ENCODE data around the gene SMIM45.
A peak's percentile ranks its signal among the peaks of the same experiment; 100 is the strongest.

Gene SMIM45

GRCh38 chr22:41949297-41949965, 2.5 kb upstream of the SMIM45 start:
- peaks cover 0 to 20% (median 15%) of the 10 kb centered on the region in 5 donors for H3K4me1 ChIP-seq (ENCODE audit: control insufficient read depth in 5 of 5, insufficient read depth in 5 of 5, low read length in 5 of 5)
- H3K27me3 ChIP-seq (ENCODE audit: control insufficient read depth in 5 of 5, insufficient read depth in 4 of 5, low read length in 5 of 5): peaks cover 3 to 16% (median 8%) of the 10 kb centered on the region in 5 donors
- no peaks in the 10 kb centered on the region for H3K36me3 ChIP-seq (ENCODE audit: control insufficient read depth in 5 of 5, insufficient read depth in 5 of 5, low read length in 5 of 5)
- H3K9ac ChIP-seq (ENCODE audit: low read length in 5 of 5): no peak overlapping the region
- no peak overlapping the region for H3K4me3 ChIP-seq (ENCODE audit: low read depth in 1 of 5, low read length in 5 of 5)
- no peaks in the 10 kb centered on the region for H3K9me3 ChIP-seq (ENCODE audit: control insufficient read depth in 5 of 5, low read length in 5 of 5)
- no peak overlapping the region for H3K27ac ChIP-seq (ENCODE audit: low read depth, low read length)

GRCh38 chr22:41952713-41953112, 763 bp downstream of the SMIM45 start:
- Histone ChIP-seq H3K4me3 (ENCODE audit: low read depth in 1 of 5, low read length in 5 of 5) (no peak overlapping the region), H3K36me3 (ENCODE audit: control insufficient read depth in 5 of 5, insufficient read depth in 5 of 5, low read length in 5 of 5) (no peaks in the 10 kb centered on the region), H3K9me3 (ENCODE audit: control insufficient read depth in 5 of 5, low read length in 5 of 5) (no peaks in the 10 kb centered on the region), H3K27me3 (ENCODE audit: control insufficient read depth in 5 of 5, insufficient read depth in 4 of 5, low read length in 5 of 5) (peaks cover 3 to 13% (median 5%) of the 10 kb centered on the region in 5 donors), H3K4me1 (ENCODE audit: control insufficient read depth in 5 of 5, insufficient read depth in 5 of 5, low read length in 5 of 5) (peaks cover 0 to 4% (median 3%) of the 10 kb centered on the region in 5 donors), H3K9ac (ENCODE audit: low read length in 5 of 5) (no peak overlapping the region), H3K27ac (ENCODE audit: low read depth, low read length) (no peak overlapping the region)

DNA sequence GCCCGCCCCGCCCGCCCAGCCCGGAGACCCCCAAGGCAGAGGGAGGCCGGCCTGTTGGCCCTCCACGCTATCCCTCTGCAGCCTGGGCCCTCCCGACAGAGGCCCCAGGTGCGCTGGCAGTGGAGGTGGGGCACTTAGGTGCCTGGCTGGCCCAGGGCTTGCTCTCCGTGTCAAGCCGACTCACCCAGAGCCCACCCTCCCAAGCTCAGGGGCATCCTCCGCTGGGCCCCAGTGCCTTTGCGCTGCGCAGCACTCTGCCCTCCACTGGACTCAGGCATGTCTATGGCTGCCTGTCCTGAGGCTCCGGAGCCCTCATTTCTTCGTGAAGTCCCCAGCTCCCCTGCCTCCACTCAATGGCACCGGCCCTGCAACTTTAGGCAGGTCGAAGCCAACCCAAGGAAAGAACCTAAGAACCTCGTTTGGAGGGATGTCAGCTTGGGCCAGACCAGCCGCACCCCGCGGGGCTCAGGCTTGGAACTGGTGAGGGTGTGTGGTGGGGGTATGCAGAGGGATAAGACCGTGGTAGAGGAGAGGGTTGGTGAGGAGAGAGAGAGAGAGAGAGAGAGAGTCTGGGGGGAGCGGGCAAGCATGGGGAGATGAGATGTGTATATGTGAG, 6.1 kb downstream of the SMIM45 start:
- peak overlapping the region in 1 of 5 donors; percentile 18 for H3K4me3 ChIP-seq (ENCODE audit: low read depth in 1 of 5, low read length in 5 of 5)
- no peak overlapping the region for H3K9ac ChIP-seq (ENCODE audit: low read length in 5 of 5)
- H3K27ac ChIP-seq (ENCODE audit: low read depth, low read length): no peak overlapping the region
- no peaks in the 10 kb centered on the region for H3K36me3 ChIP-seq (ENCODE audit: control insufficient read depth in 5 of 5, insufficient read depth in 5 of 5, low read length in 5 of 5)
- peaks cover 0 to 14% (median 7%) of the 10 kb centered on the region in 5 donors for H3K4me1 ChIP-seq (ENCODE audit: control insufficient read depth in 5 of 5, insufficient read depth in 5 of 5, low read length in 5 of 5)
- H3K27me3 ChIP-seq (ENCODE audit: control insufficient read depth in 5 of 5, insufficient read depth in 4 of 5, low read length in 5 of 5): peaks cover 0 to under 1% (median 0%) of the 10 kb centered on the region in 5 donors
- no peaks in the 10 kb centered on the region for H3K9me3 ChIP-seq (ENCODE audit: control insufficient read depth in 5 of 5, low read length in 5 of 5)

GRCh38 chr22:41963453-41964111, 11.6 kb downstream of the SMIM45 start:
- Histone ChIP-seq H3K4me1 (ENCODE audit: control insufficient read depth in 5 of 5, insufficient read depth in 5 of 5, low read length in 5 of 5) (peaks cover 0 to 16% (median 14%) of the 10 kb centered on the region in 5 donors), H3K27me3 (ENCODE audit: control insufficient read depth in 5 of 5, insufficient read depth in 4 of 5, low read length in 5 of 5) (peaks cover 0 to 2% (median 0%) of the 10 kb centered on the region in 5 donors), H3K36me3 (ENCODE audit: control insufficient read depth in 5 of 5, insufficient read depth in 5 of 5, low read length in 5 of 5) (no peaks in the 10 kb centered on the region), H3K9me3 (ENCODE audit: control insufficient read depth in 5 of 5, low read length in 5 of 5) (no peaks in the 10 kb centered on the region), H3K27ac (ENCODE audit: low read depth, low read length) (no peak overlapping the region), H3K9ac (ENCODE audit: low read length in 5 of 5) (no peak overlapping the region), H3K4me3 (ENCODE audit: low read depth in 1 of 5, low read length in 5 of 5) (no peak overlapping the region)

DNA sequence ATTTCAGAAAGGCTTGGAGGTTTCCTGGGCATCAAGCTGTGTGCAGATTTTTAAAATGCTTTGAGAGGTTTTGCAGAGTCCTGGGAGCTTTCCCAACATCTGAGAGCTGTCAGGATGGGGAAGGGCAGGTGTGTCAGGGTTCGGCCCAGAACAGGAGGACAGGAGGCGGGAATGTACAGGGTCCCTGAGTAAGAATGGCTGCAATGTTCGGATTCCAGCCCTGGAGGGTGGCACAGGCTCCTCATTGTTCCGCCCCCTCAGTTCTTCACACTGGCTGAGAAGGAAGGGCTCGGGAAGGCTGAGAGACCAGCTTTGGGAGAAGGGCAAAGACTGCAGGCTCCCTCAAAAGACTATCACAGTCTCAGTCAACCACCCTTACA, 12.2 kb downstream of the SMIM45 start:
- Histone ChIP-seq H3K9me3 (ENCODE audit: control insufficient read depth in 5 of 5, low read length in 5 of 5) (no peaks in the 10 kb centered on the region), H3K9ac (ENCODE audit: low read length in 5 of 5) (no peak overlapping the region), H3K4me1 (ENCODE audit: control insufficient read depth in 5 of 5, insufficient read depth in 5 of 5, low read length in 5 of 5) (peaks cover 0 to 16% (median 14%) of the 10 kb centered on the region in 5 donors), H3K27me3 (ENCODE audit: control insufficient read depth in 5 of 5, insufficient read depth in 4 of 5, low read length in 5 of 5) (peaks cover 0 to 4% (median 0%) of the 10 kb centered on the region in 5 donors), H3K36me3 (ENCODE audit: control insufficient read depth in 5 of 5, insufficient read depth in 5 of 5, low read length in 5 of 5) (no peaks in the 10 kb centered on the region), H3K27ac (ENCODE audit: low read depth, low read length) (no peak overlapping the region), H3K4me3 (ENCODE audit: low read depth in 1 of 5, low read length in 5 of 5) (no peak overlapping the region)

- Histone ChIP-seq H3K27ac (ENCODE audit: low read depth, low read length) (no peak overlapping the region), H3K27me3 (ENCODE audit: control insufficient read depth in 5 of 5, insufficient read depth in 4 of 5, low read length in 5 of 5) (peaks cover 0 to 15% (median 11%) of the 10 kb centered on the region in 5 donors), H3K9me3 (ENCODE audit: control insufficient read depth in 5 of 5, low read length in 5 of 5) (no peaks in the 10 kb centered on the region), H3K9ac (ENCODE audit: low read length in 5 of 5) (no peak overlapping the region), H3K36me3 (ENCODE audit: control insufficient read depth in 5 of 5, insufficient read depth in 5 of 5, low read length in 5 of 5) (no peaks in the 10 kb centered on the region), H3K4me1 (ENCODE audit: control insufficient read depth in 5 of 5, insufficient read depth in 5 of 5, low read length in 5 of 5) (peaks cover 0 to 10% (median 10%) of the 10 kb centered on the region in 5 donors), H3K4me3 (ENCODE audit: low read depth in 1 of 5, low read length in 5 of 5) (no peak overlapping the region)
Measured at GRCh38 chr22:41966225-41966606, 14.3 kb downstream of the SMIM45 start.

DNA sequence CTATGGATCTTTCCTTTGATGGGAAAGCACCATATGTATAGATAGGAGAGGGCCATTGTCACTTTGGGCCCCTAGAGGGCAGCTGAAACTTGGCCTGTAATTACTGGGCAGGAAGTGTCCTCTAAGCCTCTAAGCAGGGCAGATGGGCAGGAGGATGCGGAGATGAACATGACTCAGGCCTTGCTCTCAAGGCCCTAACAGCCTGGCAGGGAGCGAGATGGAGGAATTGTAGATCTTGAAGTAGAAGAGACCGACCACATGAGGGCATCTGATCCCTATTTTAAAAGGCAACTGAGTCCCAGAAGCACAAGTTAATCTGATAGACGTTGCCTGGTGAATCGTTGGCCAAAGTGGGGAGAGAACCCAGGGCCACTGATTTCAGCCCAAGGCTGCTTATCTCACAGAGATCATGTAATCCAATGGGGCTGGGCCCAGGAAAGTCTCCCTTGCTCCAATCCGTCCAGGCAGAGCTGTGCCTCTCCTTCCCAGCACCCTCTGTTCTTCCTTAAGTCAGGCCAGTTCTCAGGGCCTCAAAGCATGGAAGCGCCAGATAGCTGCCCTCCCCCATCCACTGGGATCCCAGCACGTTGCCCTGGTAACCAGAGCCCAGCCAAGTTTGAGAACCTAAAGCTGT, 14.8 kb downstream of the SMIM45 start:
- Histone ChIP-seq H3K4me3 (ENCODE audit: low read depth in 1 of 5, low read length in 5 of 5) (no peak overlapping the region), H3K27ac (ENCODE audit: low read depth, low read length) (no peak overlapping the region), H3K9ac (ENCODE audit: low read length in 5 of 5) (no peak overlapping the region), H3K27me3 (ENCODE audit: control insufficient read depth in 5 of 5, insufficient read depth in 4 of 5, low read length in 5 of 5) (peaks cover 0 to 20% (median 16%) of the 10 kb centered on the region in 5 donors), H3K36me3 (ENCODE audit: control insufficient read depth in 5 of 5, insufficient read depth in 5 of 5, low read length in 5 of 5) (no peaks in the 10 kb centered on the region), H3K4me1 (ENCODE audit: control insufficient read depth in 5 of 5, insufficient read depth in 5 of 5, low read length in 5 of 5) (peaks cover 0 to 10% (median 10%) of the 10 kb centered on the region in 5 donors), H3K9me3 (ENCODE audit: control insufficient read depth in 5 of 5, low read length in 5 of 5) (no peaks in the 10 kb centered on the region)

- Histone ChIP-seq H3K4me3 (ENCODE audit: low read depth in 1 of 5, low read length in 5 of 5) (no peak overlapping the region), H3K9me3 (ENCODE audit: control insufficient read depth in 5 of 5, low read length in 5 of 5) (no peaks in the 10 kb centered on the region), H3K27me3 (ENCODE audit: control insufficient read depth in 5 of 5, insufficient read depth in 4 of 5, low read length in 5 of 5) (peaks cover 11 to 33% (median 29%) of the 10 kb centered on the region in 5 donors), H3K9ac (ENCODE audit: low read length in 5 of 5) (no peak overlapping the region), H3K27ac (ENCODE audit: low read depth, low read length) (no peak overlapping the region), H3K36me3 (ENCODE audit: control insufficient read depth in 5 of 5, insufficient read depth in 5 of 5, low read length in 5 of 5) (no peaks in the 10 kb centered on the region), H3K4me1 (ENCODE audit: control insufficient read depth in 5 of 5, insufficient read depth in 5 of 5, low read length in 5 of 5) (peaks cover 0 to 8% (median 7%) of the 10 kb centered on the region in 5 donors)
Measured at GRCh38 chr22:41968601-41969000, 16.7 kb downstream of the SMIM45 start.

DNA sequence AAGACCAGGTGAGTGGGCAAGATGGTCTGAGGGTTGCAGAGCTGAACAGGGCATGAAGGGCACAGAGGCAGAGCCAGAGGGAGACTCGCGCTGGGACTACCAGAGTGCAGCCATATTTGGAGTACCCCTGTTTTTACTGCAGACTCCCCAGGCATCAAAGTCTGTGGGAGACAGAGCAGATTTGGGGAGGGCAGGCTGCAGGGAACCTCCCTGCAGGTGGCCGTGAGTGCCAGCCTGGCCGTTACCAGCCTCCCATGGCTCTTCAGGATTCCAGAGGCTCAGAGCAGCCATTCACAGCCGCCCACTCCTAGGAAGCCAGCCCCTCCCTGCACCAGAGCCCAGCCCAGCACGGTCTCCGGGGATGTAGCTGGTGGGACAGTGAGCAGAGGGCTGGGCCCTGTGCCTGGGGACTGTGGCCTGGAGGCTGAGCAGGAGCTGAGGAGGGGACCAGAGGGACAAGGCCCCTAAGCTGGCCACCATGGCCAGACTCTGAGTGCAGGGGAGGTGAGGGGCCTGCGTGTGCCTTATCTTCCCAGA, 17.2 kb downstream of the SMIM45 start, which contains the start of gene SEPTIN3:
SEPTIN3 (plus strand) TSS at position 334 of the 537 bp plus-strand sequence. CDS start 2,050 bp downstream, outside the sequence.
- Histone ChIP-seq H3K9ac (ENCODE audit: low read length in 5 of 5) (no peak within 1 kb of the TSS), H3K27me3 (ENCODE audit: control insufficient read depth in 5 of 5, insufficient read depth in 4 of 5, low read length in 5 of 5) (peaks cover 11 to 36% (median 29%) of the 10 kb centered on the region in 5 donors)

More for the DNA sequence above, 17.2 kb downstream of the SMIM45 start, which contains the start of gene SEPTIN3:
- Histone ChIP-seq H3K9me3 (ENCODE audit: control insufficient read depth in 5 of 5, low read length in 5 of 5) (no peaks in the 10 kb centered on the region), H3K36me3 (ENCODE audit: control insufficient read depth in 5 of 5, insufficient read depth in 5 of 5, low read length in 5 of 5) (no peaks in the 10 kb centered on the region), H3K4me1 (ENCODE audit: control insufficient read depth in 5 of 5, insufficient read depth in 5 of 5, low read length in 5 of 5) (peaks cover 0 to 3% (median 1%) of the 10 kb centered on the region in 5 donors), H3K27ac (ENCODE audit: low read depth, low read length) (no peak within 1 kb of the TSS), H3K4me3 (ENCODE audit: low read depth in 1 of 5, low read length in 5 of 5) (no peak within 1 kb of the TSS)

Measured in subcutaneous abdominal adipose tissue (tissue), 5 donors.